CD4-positive, CD25-positive, alpha-beta regulatory T cell (primary cell): ENCODE data around the gene SYF2. TPM values are rescaled to one million over a fixed set of nuclear protein-coding genes. Genes with fewer than 3 reads are reported as not detected.

Experiments
- ATAC-seq, 2 donors: fragments of 150-1000 bp; cut with Tn5 transposase; one replicate each; pipeline ENCODE4 v1.10.0; 2021; ENCODE audit warnings: low read depth in 2 of 2, moderate number of reproducible peaks in 2 of 2, moderate library complexity in 1 of 2
- DNase-seq, 3 donors: peaks; one replicate each; pipeline versions ENCODE4 v3.0.0 to v3.0.0-alpha.2; 2012 to 2022; ENCODE audit warnings: mixed read lengths in 1 of 3
- H3K27ac ChIP-seq: one replicate; pipeline ENCODE4 v1.7.0; 2013; ENCODE audit warnings: mild to moderate bottlenecking, low read length; ENCODE audit not compliant: insufficient read depth, poor library complexity, severe bottlenecking
- H3K27me3 ChIP-seq: one replicate; pipeline ENCODE4 v1.7.0; 2013; ENCODE audit warnings: low read length; ENCODE audit not compliant: control insufficient read depth, insufficient read depth
- H3K36me3 ChIP-seq: one replicate; pipeline ENCODE4 v1.7.0; 2013; ENCODE audit warnings: mild to moderate bottlenecking, low read length, moderate library complexity; ENCODE audit not compliant: control insufficient read depth, insufficient read depth
- H3K4me1 ChIP-seq: 2 replicates; pipeline ENCODE4 v1.7.0; 2013; ENCODE audit warnings: mild to moderate bottlenecking, low read length; ENCODE audit not compliant: insufficient read depth, control insufficient read depth, poor library complexity, severe bottlenecking
- H3K4me3 ChIP-seq: one replicate; pipeline ENCODE4 v1.7.0; 2013; ENCODE audit warnings: low read depth, mild to moderate bottlenecking, low read length, moderate library complexity
- H3K9me3 ChIP-seq, 2 experiments: 1 replicate in 1 of 2; 2 replicates in 1 of 2; pipeline ENCODE4 v1.7.0; 2013; ENCODE audit warnings: low read length in 2 of 2, mild to moderate bottlenecking in 1 of 2, moderate library complexity in 1 of 2; ENCODE audit not compliant: control insufficient read depth in 2 of 2
- H3K27ac Mint-ChIP-seq, 3 donors: one replicate each; pipeline ENCODE4 v1.8.0; 2020 to 2022; ENCODE audit warnings: mild to moderate bottlenecking in 3 of 3, mixed read lengths in 3 of 3, moderate library complexity in 2 of 3
- H3K27me3 Mint-ChIP-seq: one replicate; pipeline ENCODE4 v1.8.0; 2022; ENCODE audit warnings: mild to moderate bottlenecking, mixed read lengths
- H3K36me3 Mint-ChIP-seq: one replicate; pipeline ENCODE4 v1.8.0; 2020; ENCODE audit warnings: mixed read lengths
- H3K4me1 Mint-ChIP-seq, 4 donors: one replicate each; pipeline ENCODE4 v1.8.0; 2020 to 2022; ENCODE audit warnings: mixed read lengths in 4 of 4, mild to moderate bottlenecking in 1 of 4
- H3K4me3 Mint-ChIP-seq, 4 donors: one replicate each; pipeline ENCODE4 v1.8.0; 2020 to 2022; ENCODE audit warnings: mild to moderate bottlenecking in 4 of 4, mixed read lengths in 4 of 4, moderate library complexity in 3 of 4
- H3K9me3 Mint-ChIP-seq, 7 donors: one replicate each; pipeline ENCODE4 v1.8.0; 2020 to 2022; ENCODE audit warnings: mixed read lengths in 7 of 7, mild to moderate bottlenecking in 3 of 7, moderate library complexity in 2 of 7
- polyA plus RNA-seq, 4 donors: library from polyadenylated mRNA; unstranded; fragments of 300-500 nt; fragmentation: Illumina TruSeq; gene quantifications; one replicate each; pipeline ENCODE4 v1.2.3, GENCODE V29; 2021
- total RNA-seq: library from RNA; stranded (reverse); gene quantifications from one replicate; pipeline ENCODE4 v1.2.3, GENCODE V29; 2022

SYF2 gene
- total and polyA plus RNA-seq, 5 donors from 2014 or later, result 65.6 to 97.1 (median 76.5) TPM

DNA sequence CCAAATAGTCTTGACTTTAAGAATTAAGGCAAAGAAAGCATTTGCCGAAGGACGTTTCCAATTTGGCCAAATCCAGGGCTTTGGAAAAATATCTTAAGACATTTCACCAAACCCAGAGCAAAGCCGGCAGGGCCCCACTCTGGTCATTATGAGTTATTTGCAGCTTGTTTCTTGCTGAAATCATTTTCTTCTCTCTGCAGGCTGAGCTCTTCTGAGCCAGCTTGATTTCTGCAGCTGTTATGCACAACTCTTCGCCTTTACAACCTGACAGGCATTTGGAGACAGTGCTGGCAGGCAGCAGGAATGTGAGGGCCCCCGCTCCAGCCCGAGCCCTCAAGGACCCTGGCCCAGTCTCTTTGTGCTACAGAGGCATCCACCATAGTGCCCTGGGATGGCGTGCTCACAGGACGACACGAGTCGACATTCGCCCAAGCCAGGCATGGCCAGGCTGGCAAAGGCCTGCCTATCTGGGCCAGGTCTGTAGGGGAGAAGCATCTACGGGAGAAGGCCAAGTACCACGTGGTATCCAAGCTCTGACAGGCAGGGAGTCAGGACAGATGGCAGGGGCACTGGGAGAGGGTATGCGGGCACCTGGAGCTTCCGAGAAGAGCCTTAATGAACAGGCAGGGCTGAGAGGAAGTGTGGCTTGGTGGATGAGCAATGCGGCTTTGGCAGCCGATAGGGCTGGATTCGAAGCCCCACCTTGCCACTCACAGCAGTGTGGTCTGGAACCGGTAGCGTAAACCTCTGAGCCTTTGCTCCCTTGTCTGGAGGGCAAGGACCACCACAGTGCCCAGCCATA lies 32.3 kb downstream of the SYF2 start:
- Mint-ChIP-seq H3K27ac (no peak overlapping the region), H3K4me3 (no peak overlapping the region), H3K27me3 (peaks cover 20% of the 10 kb centered on the region), H3K4me1 (peaks cover 0 to 7% (median 4%) of the 10 kb centered on the region in 4 donors), H3K36me3 (no peaks in the 10 kb centered on the region), H3K9me3 (peaks cover 0 to 3% (median 0%) of the 10 kb centered on the region in 7 donors)
- Histone ChIP-seq H3K4me3 (no peak overlapping the region), H3K4me1 (no peaks in the 10 kb centered on the region), H3K27ac (no peak overlapping the region), H3K36me3 (no peaks in the 10 kb centered on the region), H3K9me3 (no peaks in the 10 kb centered on the region), H3K27me3 (no peaks in the 10 kb centered on the region)
- ATAC-seq, result no peak
- no peak for DNase-seq

DNA sequence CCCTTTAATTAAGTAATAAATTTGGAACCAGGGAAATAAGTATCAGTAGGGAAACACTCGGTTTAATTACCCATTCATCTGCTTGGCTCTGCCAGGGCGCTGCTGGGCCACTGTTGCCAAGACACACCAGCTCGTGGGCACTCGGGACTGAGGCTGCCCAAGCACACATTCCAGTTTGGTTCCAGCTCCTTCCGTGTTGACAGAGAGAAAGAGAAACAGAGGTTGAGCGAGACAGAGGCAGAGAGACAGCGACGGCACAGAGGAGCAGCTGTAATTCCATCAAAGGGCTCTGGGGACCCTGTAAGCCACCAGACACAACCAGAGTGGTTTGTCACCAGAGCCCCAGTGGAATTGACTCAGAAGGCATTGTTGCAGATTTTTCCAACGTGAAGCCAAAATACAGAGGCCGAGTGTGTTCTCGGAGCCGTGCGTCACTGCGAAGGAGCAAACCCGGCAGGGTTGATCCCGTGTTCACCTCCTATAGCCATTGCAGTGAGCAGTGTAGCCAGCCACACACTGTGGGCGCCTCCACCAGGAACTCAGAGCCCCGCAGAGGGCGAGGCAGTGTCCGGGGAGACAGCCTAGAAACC lies 33.5 kb downstream of the SYF2 start:
- Mint-ChIP-seq H3K9me3 (peaks cover 0 to 3% (median 0%) of the 10 kb centered on the region in 7 donors), H3K27me3 (peaks cover 17% of the 10 kb centered on the region), H3K36me3 (no peaks in the 10 kb centered on the region), H3K27ac (no peak overlapping the region), H3K4me3 (no peak overlapping the region), H3K4me1 (peaks cover 0 to 7% (median 3%) of the 10 kb centered on the region in 4 donors)
- no peak overlapping the region for H3K27ac ChIP-seq
- no peaks in the 10 kb centered on the region for H3K4me1 ChIP-seq
- ATAC-seq (no peak), DNase-seq (no peak)
- no peak overlapping the region for H3K4me3 ChIP-seq
- no peaks in the 10 kb centered on the region for H3K9me3 ChIP-seq
- H3K27me3 ChIP-seq, result no peaks in the 10 kb centered on the region
- H3K36me3 ChIP-seq, result no peaks in the 10 kb centered on the region

GRCh38 chr1:25197982-25198662 lies 34.2 kb downstream of the SYF2 start:
- H3K4me3 Mint-ChIP-seq, result no peak overlapping the region
- Histone ChIP-seq H3K27ac (no peak overlapping the region), H3K36me3 (no peaks in the 10 kb centered on the region), H3K9me3 (no peaks in the 10 kb centered on the region), H3K4me3 (no peak overlapping the region), H3K4me1 (no peaks in the 10 kb centered on the region), H3K27me3 (no peaks in the 10 kb centered on the region)
- no peak overlapping the region for H3K27ac Mint-ChIP-seq
- peaks cover 0 to 3% (median 0%) of the 10 kb centered on the region in 7 donors for H3K9me3 Mint-ChIP-seq
- no peak for ATAC-seq
- peaks cover 0 to 7% (median 4%) of the 10 kb centered on the region in 4 donors for H3K4me1 Mint-ChIP-seq
- peaks cover 13% of the 10 kb centered on the region for H3K27me3 Mint-ChIP-seq
- no peaks in the 10 kb centered on the region for H3K36me3 Mint-ChIP-seq
- DNase-seq, result peak in 1 of 3 donors; percentile 9

DNA sequence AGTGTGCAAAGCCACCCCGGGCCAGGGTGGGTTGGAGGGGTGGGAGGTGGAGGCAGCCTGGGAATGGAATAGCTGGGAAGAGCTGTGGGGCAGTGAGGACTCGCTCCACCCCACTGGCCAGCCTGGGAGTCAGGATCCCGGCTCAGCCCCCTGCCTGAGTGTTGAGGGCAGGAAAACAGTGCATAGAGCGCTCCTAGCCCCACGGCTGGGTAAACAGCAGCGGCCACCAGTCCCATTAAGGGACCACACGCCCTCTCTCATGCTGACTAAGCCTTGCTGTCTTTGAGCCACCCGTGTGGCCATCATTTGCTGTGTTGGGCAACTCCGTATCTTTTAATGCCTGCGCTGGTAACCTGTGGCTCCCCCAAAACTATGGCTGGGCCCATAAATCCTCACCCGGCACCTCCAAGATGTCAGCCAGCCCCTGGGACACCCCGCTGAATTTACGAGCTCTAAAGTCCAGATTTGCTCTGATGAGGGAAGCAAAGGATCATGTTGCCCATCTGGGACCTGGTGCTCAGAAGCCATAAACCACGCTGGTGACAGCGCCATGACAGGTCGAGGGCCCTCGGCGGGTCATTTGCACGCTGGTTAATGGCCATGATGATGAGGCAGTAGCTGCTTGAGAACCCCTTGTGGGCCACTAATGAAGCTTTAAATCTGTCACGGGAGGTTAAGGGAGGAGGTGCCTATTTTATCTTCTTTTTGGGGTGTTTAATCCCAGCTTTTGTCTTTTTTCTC lies 34.9 kb downstream of the SYF2 start:
- peaks cover 11% of the 10 kb centered on the region for H3K27me3 Mint-ChIP-seq
- no peaks in the 10 kb centered on the region for H3K36me3 Mint-ChIP-seq
- no peaks in the 10 kb centered on the region for H3K36me3 ChIP-seq
- H3K4me3 Mint-ChIP-seq, result no peak overlapping the region
- H3K4me1 Mint-ChIP-seq, result peaks cover 0 to 7% (median 4%) of the 10 kb centered on the region in 4 donors
- no peaks in the 10 kb centered on the region for H3K27me3 ChIP-seq
- ATAC-seq, result no peak
- DNase-seq, result no peak
- no peaks in the 10 kb centered on the region for H3K4me1 ChIP-seq
- H3K9me3 Mint-ChIP-seq, result peaks cover 0 to 3% (median 0%) of the 10 kb centered on the region in 7 donors
- H3K4me3 ChIP-seq, result no peak overlapping the region
- no peaks in the 10 kb centered on the region for H3K9me3 ChIP-seq
- H3K27ac ChIP-seq, result no peak overlapping the region
- H3K27ac Mint-ChIP-seq, result no peak overlapping the region

DNA sequence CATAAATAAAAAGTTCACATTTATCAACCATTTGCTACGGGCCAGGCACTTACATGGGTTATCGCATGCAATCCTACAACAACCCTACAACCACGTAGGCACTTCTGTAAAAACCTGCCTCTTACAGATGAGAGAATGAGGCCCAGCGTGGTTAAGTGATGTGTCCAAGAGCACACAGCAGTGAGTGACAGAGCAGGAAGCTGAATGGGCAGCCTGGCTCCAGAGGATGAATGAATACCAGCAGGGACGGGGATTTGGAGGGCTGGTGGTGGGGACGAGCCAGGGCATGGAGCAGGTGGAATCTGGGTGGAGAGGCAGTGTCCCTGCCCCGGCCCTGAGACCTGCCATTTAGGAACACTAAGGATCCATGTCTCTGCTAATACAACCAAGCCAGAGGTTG lies 35.5 kb downstream of the SYF2 start:
- H3K36me3 ChIP-seq, result no peaks in the 10 kb centered on the region
- H3K4me3 Mint-ChIP-seq, result no peak overlapping the region
- H3K27ac ChIP-seq, result no peak overlapping the region
- peaks cover 0 to 3% (median 0%) of the 10 kb centered on the region in 7 donors for H3K9me3 Mint-ChIP-seq
- H3K4me1 ChIP-seq, result no peaks in the 10 kb centered on the region
- H3K27ac Mint-ChIP-seq, result no peak overlapping the region
- H3K9me3 ChIP-seq, result no peaks in the 10 kb centered on the region
- H3K4me3 ChIP-seq, result no peak overlapping the region
- ATAC-seq (no peak), DNase-seq (no peak)
- H3K27me3 ChIP-seq, result no peaks in the 10 kb centered on the region
- no peaks in the 10 kb centered on the region for H3K36me3 Mint-ChIP-seq
- peaks cover 11% of the 10 kb centered on the region for H3K27me3 Mint-ChIP-seq
- peaks cover 0 to 7% (median 4%) of the 10 kb centered on the region in 4 donors for H3K4me1 Mint-ChIP-seq

- Mint-ChIP-seq H3K4me1 (peaks cover 0 to 7% (median 4%) of the 10 kb centered on the region in 4 donors), H3K27me3 (peaks cover 5% of the 10 kb centered on the region), H3K36me3 (no peaks in the 10 kb centered on the region), H3K4me3 (no peak overlapping the region), H3K9me3 (no peaks in the 10 kb centered on the region), H3K27ac (no peak overlapping the region)
- no peaks in the 10 kb centered on the region for H3K4me1 ChIP-seq
- no peaks in the 10 kb centered on the region for H3K9me3 ChIP-seq
- H3K27ac ChIP-seq, result no peak overlapping the region
- ATAC-seq (no peak), DNase-seq (no peak)
- no peaks in the 10 kb centered on the region for H3K36me3 ChIP-seq
- H3K4me3 ChIP-seq, result no peak overlapping the region
- H3K27me3 ChIP-seq, result no peaks in the 10 kb centered on the region
These were observed 36.5 kb downstream of the SYF2 start for GRCh38 chr1:25195835-25196234.

- Mint-ChIP-seq H3K4me1 (peaks cover 0 to 7% (median 4%) of the 10 kb centered on the region in 4 donors), H3K27ac (peak overlapping the region in 1 of 3 donors; percentile 72), H3K27me3 (peaks cover 5% of the 10 kb centered on the region), H3K4me3 (no peak overlapping the region), H3K36me3 (no peaks in the 10 kb centered on the region), H3K9me3 (no peaks in the 10 kb centered on the region)
- no peak overlapping the region for H3K4me3 ChIP-seq
- H3K4me1 ChIP-seq, result no peaks in the 10 kb centered on the region
- H3K36me3 ChIP-seq, result no peaks in the 10 kb centered on the region
- no peak overlapping the region for H3K27ac ChIP-seq
- DNase-seq, result no peak
- H3K27me3 ChIP-seq, result no peaks in the 10 kb centered on the region
- no peak for ATAC-seq
- no peaks in the 10 kb centered on the region for H3K9me3 ChIP-seq
These were observed 37.7 kb downstream of the SYF2 start for GRCh38 chr1:25194572-25195020.
